Stimulated activated CD8-positive, alpha-beta memory T cell treated with anti-CD3 and anti-CD28 coated beads, Interleukin-12 subunit alpha, Interleukin-12 subunit beta, amount 100 ng/mL, for 4 hours (primary cell): ENCODE results near the gene ZNRF2.
A peak's percentile ranks its signal among the peaks of the same experiment; 100 is the strongest.

Experiments used
- DNase-seq: peaks from one replicate; pipeline ENCODE4 v3.0.0-alpha.2; 2020; ENCODE audit warnings: low read depth

Gene ZNRF2

DNA sequence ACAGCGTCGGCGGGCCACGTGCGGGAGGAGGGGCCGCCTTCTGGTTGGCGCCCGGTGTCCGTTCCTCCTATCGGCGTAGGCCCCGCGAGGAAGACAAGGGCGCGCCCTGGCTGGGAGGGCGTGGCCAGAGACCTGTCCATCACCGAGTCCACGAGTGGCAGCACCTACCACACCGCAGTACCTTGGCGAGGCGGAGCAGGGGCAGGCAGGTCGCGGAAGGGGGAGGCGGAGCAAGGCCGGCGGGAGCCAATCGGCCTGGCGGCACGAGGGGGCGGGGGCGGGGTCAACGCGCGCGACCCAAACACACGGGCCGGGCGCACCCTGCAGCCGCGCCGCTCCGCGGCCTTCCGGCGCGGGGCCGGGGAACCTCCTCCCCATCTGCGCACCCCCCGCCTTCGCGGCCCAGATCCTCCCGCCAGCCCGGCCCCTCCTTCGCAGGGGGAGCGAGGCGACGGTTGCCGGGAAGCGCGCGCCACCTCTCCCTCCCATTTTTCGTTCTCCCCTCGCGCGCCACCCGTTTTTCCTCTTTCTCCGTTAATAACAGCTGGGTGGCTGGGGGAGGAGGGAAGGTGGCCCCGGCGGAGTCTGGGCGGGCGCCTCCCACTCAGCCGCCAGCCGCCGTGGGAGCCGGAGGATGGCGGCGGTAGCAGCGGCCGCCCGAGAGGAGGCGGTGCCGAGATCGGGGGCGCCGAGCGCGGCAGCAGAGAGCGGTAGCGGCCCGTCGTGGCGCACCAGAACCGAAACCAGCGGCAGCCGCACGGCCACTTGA lies at the start of gene ZNRF2:
ZNRF2 (plus strand) TSS at position 300 of the 769 bp plus-strand sequence. CDS start 761 bp downstream, outside the sequence.
- DNase-seq = peak; percentile 98

DNA sequence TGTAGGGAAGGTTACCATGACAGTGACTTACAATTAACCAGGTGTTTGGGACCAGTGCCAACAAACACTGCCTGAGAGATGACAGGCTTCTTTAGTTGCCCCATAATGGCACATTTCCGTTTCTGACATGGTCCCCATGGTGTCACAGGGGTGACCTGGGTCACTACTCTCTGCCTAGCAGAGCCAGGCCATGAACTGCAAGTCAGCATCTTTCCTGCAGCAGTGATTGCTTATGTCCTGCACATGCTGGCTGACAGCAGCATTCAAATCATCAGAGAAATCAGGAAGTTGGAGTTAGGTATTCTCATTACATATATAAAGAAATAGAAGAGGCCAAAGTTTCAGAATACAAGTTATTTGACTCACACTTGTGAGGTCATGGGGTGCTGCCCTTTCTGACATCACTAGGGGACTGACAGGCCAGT lies 47.1 kb upstream of the ZNRF2 start:
- no peak for DNase-seq

DNA sequence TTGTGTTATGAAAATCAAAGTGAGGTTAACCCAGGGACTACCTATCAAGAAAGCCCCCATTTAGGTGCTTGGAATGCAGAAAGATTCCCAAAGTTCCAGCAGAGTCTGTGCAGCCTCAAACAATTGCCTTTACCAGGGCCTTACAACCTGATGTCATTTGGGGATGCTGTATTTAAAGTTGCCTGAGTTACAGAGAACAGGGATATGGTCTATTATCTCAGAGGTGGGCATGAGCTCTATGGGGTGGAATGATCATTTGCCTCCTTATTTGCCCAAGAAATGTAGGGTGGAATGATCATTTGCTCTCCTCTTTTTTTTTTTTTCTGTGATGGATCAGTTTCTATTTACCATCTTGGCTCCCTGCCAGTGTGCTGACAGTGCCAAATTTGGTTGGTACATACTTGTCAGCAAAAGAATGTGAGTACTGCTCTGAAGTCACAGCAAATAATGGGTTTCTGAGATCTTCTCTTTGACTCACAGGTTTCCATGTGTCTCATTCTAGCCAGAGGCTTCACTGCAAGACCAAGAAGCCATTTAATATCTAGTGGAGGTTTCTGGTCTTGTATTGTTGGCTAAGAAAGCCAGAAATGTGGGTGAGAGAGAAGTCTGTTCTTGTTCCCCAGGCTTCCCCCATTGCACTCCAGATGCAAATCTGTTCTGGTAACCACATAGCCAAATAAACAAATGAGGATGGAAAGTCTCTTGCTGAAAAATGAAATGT lies 45.5 kb upstream of the ZNRF2 start:
- no peak for DNase-seq

DNA sequence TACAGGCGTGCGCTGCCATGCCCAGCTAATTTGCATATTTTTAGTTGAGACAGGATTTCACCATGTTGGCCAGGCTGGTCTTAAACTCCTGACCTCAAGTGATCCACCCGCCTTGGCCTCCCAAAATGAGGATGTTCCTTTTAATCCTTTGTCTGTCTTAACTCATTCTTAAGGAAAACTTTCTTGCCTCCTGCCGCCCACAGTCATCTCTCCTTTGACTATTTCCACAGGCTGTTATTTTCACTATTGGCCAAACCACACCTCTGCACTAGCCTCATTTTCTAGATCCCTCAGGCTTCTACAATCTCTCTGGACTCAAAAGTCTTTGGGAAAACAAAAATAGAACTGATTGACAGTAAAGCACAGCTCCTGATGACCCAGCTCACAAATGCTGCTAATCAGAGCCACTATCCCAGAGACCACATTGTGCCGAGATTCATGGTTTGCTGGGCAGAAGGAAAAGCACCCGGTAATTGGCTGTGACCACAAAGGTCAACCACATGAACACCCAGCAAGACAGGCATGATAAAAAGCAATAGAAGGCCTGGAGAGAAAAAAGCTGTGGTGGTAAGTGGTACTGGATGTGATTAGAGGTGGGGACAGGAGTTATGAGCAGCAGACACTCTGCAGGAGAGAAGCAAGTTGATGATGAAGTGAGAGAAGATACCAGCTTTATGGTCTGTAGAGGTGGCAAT lies 44.1 kb upstream of the ZNRF2 start:
- DNase-seq = no peak

DNA sequence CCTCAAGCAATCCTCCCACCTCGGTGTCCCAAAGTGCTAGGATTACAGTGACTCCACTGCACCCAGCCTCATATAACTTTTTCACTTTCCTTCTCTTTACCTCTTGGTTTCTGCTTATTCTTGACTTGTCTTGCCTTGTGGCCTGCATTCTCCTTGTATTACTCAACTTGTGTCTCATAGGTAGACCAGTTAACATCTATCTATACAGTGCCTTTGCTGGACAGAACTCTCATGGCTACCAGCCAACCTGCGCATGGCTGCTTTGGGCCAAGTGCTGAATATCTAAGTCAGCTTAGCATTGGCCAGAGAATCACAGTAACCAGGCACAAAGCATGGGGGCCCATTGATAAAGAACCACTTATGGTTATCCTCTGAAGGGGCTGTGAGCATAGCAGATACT lies 42.6 kb upstream of the ZNRF2 start:
- no peak for DNase-seq

DNA sequence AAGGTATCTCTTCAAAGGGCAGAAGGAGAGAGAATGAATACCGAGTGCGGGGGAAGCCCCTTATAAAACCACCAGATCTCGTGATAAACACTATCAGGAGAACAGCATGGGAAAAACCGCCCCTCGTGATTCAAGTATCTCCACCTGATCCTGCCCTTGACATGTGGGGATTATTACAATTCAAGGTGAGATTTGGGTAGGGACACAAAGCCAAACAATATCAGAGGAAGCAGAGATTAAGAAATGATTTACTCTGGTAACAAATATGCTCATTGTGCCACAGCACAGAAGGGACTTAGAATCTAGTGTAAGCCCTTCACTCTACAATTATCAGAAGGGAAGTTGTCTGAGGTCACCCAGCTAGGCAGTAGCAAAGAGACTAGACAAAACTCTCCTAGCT lies 40.1 kb upstream of the ZNRF2 start:
- no peak for DNase-seq

DNA sequence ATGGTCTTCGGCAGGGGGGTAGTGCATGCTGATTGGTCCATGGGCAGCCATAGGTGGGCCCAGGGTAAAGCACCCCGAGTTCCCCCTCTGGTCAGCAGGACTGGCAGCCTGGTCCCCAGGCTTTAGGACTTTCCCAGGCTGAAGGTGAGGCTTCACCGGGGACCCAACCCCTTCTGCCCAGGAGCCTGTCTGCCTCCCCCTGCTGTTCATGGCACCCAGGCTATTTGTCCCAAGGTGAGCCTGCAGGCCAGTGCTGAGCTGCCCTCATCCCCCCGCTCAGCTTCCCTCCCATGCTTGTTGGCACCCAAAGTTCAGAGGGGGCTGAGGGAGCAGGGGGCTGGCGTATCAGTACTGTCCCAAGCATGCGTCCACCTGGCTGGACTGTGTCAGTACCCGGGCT lies 38.5 kb upstream of the ZNRF2 start:
- no peak for DNase-seq

DNA sequence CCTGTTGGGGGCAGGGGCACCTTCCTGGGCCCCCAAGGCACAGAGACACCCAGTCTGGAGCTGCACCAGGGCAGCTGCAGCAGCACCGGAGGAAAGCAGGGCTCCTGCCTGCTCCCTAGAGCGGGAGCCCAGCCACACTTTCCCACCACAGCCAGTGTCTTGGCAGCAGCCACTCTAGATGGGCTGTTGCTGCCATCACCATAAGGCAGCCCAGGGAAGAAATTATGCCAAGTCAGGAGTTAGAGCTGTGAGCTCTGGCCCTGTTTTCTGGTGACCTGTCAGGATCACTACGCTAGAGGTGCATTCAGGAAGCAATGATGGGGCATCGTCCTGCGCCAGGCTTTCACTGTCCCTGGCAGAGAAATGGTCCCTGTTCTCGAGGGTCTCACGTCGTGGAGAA lies 38.0 kb upstream of the ZNRF2 start:
- no peak for DNase-seq

DNA sequence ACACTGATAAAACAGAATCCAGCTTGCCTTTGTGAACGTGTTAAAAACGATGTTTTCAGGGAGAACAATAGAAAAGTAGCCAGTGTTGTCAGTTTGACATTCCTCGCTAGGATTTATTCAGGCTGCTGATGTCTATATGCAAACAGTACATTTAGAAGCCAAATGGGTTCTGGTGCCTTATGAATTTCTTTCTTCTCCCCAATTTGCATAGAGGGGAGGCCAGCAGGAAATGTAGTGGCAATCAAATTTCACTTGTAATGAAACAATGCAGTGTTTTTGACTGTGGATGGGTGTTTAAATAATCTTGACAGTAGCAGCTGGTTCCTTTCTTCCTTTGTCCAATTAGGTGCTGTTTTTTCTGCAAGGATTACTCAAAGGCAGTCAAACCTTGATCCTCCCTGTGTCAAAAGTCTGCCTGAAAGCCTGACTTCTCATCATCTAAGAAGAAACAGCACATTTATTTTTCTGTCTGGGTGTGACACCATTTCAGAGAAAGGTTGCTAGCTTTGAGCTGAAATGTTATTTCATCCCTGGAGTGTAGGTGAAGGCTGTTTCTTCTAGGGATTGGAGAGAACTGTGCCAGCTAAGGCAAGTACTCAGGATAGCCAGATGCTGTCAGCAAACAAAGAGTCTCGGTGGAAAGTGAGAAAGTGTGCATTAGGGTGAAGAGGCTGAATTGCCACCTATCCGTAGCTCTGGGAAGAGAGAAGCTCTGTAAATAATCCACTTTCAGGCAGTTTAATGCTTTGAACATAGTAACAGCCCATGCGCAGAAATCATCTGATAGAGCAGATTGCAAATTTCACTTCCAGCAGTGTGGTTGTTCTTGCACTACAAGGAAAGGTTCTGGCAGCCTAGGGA lies 36.6 kb upstream of the ZNRF2 start:
- DNase-seq = no peak

DNA sequence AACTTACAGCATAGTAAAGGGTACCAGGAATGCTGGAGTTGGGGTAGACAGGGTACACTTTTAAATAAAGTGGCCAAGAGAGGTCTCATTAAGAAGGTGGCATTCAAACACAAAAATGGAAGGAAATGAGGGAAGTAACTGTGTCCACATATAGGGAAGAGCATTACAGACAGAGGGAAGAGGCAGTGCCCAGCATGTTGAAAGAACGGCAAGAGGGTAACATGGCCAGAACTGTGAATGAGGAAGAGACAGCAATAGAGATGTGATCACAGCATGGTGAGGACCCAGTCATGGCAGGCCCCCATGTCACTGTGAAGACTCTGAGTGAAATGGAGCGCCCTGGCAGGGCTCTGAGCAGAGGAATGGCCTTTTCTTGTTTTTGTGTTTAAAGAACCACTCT lies 35.1 kb upstream of the ZNRF2 start:
- DNase-seq = no peak

DNA sequence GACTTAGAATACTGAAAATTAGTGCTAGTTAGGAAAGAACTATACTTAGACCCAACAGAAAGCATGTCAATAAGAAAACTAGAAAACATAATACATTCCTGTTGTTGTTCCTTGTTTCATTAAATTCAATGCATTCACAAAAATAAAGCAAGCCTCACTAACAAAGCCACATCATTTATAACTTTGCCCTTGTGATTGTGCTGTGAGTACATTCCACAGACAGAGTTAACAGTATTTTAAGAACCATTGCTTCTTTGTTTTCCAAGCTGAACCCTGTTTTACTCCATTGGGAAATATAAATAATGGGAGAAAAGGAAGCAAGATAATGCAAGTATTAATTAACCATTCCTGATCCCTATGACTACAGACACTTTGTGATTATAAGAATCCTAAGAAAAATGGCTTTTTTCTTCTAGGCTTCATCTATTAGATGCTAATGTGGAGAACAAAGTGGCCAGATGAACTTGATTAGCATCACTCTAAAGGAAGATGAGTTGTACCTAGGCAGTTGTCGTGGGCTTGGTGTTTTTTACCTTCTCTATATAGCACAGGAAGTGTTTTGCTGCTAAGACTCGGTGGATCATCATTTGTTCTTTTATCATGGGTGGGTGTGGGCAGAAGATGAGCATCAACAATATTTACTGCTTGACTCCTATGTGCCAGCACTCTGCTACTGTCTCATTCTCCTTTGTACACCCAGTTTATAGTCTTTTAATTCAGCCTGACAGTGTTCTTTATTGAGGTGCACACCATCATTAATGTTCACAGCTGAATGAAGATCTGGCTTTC lies 34.2 kb upstream of the ZNRF2 start:
- DNase-seq = no peak

DNA sequence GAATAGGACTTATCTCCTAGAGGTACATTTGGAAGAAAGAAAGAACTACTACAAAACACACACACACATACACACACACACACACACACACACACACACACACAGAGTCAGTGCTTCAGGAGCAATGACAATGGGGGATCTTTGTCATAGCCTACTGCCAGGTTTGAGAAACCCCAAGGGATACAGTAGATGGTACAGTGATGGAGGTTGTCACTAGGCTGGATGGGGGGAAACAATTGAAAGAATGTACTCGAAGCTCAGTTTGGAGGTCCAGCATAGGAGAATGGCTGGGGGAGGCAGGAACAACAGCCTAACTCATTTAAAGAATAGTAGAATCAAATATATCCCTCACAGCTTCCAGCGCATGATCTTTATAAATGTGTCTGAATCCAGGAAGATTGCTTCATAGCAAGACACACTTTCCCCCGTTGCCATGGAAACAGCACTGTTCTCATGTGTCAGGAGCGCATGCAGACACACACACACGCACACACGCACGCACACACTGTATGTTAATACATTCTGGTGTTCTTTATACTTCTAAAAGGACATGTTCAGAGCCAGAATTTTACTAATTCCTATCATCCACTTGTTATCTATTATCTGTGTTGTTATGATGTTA lies 32.6 kb upstream of the ZNRF2 start:
- DNase-seq = no peak

DNA sequence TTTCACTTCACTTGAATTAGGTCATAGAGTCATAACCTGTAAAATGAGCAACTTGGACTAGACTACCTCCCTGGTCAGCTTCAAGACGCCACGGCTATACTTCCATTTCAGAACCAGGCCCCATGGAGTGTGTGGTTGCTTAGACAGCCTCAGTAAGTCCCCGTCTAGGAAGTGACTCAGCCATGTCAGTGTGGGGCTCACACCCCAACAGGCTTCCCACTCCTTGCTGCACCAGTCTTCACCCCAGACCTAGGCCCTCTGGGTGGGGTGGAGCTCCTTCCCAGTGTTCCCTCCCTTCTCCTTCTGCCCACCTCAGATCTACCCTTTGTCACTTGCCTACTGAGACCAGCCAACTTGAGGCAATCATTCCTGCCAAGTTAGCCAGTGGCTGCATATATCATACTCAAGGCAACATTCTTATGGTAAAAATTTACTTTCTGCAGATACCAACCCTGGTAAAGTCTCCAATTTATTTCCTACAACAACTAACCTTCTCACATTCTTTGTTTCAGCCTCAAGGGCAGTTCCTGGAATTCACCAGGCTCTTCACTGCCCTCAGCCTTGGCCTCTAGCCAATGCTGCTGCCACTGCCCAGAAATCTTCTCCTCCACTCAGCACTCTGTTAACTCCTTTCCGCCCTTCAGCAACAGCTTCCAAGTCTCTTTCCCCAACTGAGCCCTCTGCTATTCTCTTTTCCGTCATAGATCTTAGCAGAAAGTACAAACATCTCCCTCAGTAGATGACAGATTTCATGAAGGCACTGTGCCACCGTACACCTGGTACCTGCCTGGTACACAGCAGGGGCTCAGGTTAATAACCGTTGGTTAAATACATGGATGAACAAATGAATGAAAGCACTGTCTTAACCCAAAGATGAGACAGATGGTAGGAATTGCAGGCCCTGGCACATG lies 31.3 kb upstream of the ZNRF2 start:
- DNase-seq = no peak

DNA sequence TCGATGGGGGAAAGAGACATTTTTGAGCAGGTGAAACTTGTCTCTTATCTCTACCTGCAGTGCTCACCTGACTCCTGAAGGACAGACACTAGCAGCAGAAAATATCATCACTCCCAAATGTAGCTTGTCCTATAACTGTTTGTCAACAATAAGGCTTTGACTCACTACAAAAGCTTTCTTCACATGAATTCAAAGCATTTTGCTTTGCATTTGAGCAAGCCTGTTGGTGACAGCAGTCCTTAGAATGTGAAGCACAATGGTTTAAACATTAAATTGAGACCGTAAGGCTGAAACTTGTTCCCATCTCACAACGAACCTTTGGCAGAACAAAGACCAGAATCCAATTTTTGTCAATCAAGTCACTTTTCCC lies 30.6 kb upstream of the ZNRF2 start:
- DNase-seq = no peak

DNA sequence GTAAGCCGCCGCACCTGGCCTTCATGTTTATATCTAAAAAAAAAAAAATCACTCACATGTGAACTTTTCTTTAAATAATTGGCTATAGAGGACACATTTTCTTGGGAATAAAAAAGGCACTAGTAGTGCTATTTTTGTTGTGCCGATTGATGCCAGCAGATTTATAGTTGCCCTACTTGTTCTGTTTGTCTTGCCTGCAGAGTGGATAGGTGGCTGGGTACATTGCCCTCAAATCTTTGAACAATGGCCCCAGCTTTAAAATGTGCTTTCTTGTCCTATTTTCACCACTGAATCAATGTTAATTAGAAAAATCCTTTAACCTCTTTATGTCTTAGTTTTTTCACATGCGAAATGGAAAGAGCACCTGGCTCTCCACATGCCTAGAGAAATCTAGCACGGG lies 30.1 kb upstream of the ZNRF2 start:
- DNase-seq = no peak

DNA sequence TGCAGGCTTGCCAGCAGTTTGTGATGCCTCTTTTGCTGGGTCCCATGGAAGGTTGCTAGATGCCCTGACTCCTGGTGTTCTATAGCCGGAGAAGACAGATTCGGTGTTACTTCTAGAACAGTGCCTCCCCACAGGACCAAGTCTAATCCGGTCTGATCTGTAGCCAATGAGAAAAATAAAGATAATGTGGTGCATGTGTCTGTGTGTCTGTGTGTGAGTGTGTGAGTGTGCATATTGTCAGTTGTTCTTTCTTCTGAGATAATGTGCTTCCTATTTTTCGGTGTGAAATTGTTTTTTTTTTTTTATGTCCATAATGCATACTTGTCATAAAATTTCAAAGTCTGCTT lies 29.7 kb upstream of the ZNRF2 start:
- no peak for DNase-seq

DNA sequence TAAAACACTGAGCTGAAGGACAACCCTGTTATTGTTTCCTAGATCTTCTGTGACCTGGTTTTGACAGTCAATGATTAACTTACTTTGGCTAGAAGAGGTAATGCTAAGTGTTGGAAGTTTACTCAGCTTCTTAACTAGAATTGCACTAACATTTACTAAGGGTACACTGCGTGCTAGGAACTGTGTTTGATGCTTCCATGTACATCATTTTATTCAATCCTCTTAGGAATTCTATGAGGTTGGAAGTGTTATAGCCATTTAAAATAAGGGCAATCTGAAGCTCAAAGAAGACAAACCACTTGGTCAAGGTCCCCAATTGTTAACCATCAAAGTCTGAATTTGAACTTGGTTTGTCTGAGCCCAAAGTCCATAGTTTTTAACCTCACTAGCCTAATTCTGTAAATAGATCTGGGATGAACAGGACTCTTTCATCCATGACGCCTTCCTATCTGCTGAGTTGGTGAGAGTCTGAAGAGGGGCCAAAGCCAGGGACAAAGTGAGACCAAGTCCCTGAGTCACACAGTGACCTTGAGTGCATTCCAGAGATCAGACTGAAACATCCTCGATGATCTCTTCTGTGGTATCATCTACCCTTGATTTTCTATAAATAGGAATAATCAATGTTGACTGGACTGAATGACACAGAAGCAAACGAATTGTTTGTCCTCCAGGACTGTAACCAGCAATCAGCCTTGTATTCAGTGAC lies 29.2 kb upstream of the ZNRF2 start:
- no peak for DNase-seq

DNA sequence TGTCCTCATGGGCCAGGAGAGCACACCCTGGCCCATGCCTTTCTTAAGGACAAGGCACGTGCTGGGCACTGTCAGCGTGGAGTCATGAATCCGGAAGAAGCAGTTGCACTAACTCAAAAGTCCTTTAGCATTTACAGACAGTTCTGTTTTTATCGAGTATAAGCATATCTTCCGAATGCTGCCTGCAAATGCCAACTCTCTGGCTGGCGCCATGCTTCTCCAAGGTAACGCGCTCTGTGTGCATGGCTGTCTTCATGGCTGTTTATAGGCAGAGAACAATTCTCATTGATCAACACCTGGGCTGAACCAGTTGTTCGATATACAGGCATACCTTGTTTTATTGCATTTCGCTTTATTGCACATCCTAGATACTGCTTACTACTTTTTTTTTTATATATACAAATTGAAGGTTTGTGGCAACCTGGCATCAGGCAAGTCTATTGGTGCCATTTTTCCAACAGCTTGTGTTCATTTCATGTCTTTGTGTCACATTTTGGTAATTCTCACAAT lies 28.0 kb upstream of the ZNRF2 start:
- no peak for DNase-seq

DNA sequence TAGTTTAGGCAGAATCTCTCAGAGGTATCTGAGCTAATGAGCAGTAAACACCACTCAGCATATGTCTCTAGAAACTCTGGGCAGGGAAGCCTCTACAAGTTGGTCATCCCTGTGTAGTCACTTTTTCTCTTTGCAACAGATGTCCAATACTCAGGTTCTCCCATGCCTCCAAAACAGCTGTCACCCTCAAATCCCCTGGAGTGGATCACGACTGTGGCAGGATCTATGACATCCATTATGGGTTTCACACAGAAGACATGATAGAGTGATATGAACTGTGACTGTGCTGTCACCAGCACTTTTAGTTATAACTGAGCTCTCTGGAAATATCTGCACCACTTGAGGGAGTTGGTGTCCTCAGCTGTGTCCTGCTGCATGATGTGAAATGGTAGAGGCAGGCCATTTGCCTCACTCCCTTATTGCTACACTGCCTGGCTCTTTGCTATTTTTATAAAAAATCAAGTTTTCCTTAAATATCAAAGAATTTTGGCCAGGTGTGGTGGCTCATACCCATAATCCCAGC lies 24.1 kb upstream of the ZNRF2 start:
- no peak for DNase-seq
